Thyroid gland (tissue), 4 donors: ENCODE results near the gene CHRM5. TPM values are rescaled to one million over a fixed set of nuclear protein-coding genes. Genes with fewer than 3 reads are reported as not detected.

Experiments
- DNase-seq, 2 donors: peaks; one replicate each; pipeline ENCODE4 v3.0.0-alpha.2; 2019
- H3K27ac ChIP-seq, 3 donors: fragments of 200-600 bp; sonication (generic); 1 replicate in 2 of 3; 2 replicates in 1 of 3; pipeline ENCODE4 v1.5.1; 2016 to 2019; ENCODE audit warnings: mild to moderate bottlenecking in 1 of 3, moderate library complexity in 1 of 3
- H3K27me3 ChIP-seq: fragments of 200-600 bp; sonication (generic); one replicate; pipeline ENCODE4 v1.5.1; 2019
- H3K36me3 ChIP-seq, 2 donors: fragments of 200-600 bp; sonication (generic); one replicate each; pipeline ENCODE4 v1.5.1; 2016 to 2019
- H3K4me1 ChIP-seq, 2 donors: fragments of 200-600 bp; sonication (generic); one replicate each; pipeline ENCODE4 v1.5.1; 2017 to 2019
- H3K4me3 ChIP-seq, 3 donors: fragments of 200-600 bp; sonication (generic); replicated peaks in 1 of 3; 1 replicate in 2 of 3; 2 replicates in 1 of 3; pipeline ENCODE4 v1.5.1; 2016; ENCODE audit warnings: mild to moderate bottlenecking in 1 of 3
- H3K9me3 ChIP-seq: fragments of 200-600 bp; sonication (generic); one replicate; pipeline ENCODE4 v1.5.1; 2017
- POLR2A ChIP-seq, 2 donors: fragments of 450-650 bp; IDR thresholded peaks; one replicate each; pipeline ENCODE4 v1.6.1; 2017; ENCODE audit warnings: antibody characterized with exemption in 2 of 2, mild to moderate bottlenecking in 2 of 2, moderate library complexity in 1 of 2
- WGBS, 2 donors: methylation state at CpG; one replicate each; pipeline ENCODE4 v1.1.5; 2017; 5-methylcytosine and 5-hydroxymethylcytosine counted together
- intact Hi-C: fragments of 100-400 bp; cut with DNase I; formaldehyde crosslinking; loops from one replicate; pipeline ENCODE4 v1.15.1; 2023
- total RNA-seq, 4 donors: library from RNA; depleted of rRNA; stranded (reverse); fragments of >200 nt; gene quantifications; one replicate each; pipeline ENCODE4 v1.2.3, GENCODE V29; 2016
- TF ChIP-seq, protein P1 (sequence below), 6 experiments: fragments of 200-600 bp in 3 of 6; fragments of 450-650 bp in 3 of 6; sonication (generic) in 3 of 6; IDR thresholded peaks; one replicate each; pipeline ENCODE4 v1.5.1; 2016 to 2019; ENCODE audit warnings: antibody characterized with exemption in 6 of 6, mild to moderate bottlenecking in 2 of 6, inconsistent platforms in 1 of 6, moderate library complexity in 1 of 6

Gene CHRM5
- total RNA-seq, 4 donors from 2014 or later, result not detected

GRCh38 chr15:34054081-34054707, 85.9 kb downstream of the CHRM5 start:
- no peak overlapping the region for H3K27ac ChIP-seq
- no peaks in the 10 kb centered on the region for H3K9me3 ChIP-seq
- DNase-seq, result no peak
- WGBS, 2 donors, result 94% methylated on average over 3 of the region's 3 CpGs
- no peaks in the 10 kb centered on the region for H3K27me3 ChIP-seq
- H3K4me1 ChIP-seq, result no peaks in the 10 kb centered on the region
- no peaks in the 10 kb centered on the region for H3K36me3 ChIP-seq
- TF ChIP-seq, protein P1, sequence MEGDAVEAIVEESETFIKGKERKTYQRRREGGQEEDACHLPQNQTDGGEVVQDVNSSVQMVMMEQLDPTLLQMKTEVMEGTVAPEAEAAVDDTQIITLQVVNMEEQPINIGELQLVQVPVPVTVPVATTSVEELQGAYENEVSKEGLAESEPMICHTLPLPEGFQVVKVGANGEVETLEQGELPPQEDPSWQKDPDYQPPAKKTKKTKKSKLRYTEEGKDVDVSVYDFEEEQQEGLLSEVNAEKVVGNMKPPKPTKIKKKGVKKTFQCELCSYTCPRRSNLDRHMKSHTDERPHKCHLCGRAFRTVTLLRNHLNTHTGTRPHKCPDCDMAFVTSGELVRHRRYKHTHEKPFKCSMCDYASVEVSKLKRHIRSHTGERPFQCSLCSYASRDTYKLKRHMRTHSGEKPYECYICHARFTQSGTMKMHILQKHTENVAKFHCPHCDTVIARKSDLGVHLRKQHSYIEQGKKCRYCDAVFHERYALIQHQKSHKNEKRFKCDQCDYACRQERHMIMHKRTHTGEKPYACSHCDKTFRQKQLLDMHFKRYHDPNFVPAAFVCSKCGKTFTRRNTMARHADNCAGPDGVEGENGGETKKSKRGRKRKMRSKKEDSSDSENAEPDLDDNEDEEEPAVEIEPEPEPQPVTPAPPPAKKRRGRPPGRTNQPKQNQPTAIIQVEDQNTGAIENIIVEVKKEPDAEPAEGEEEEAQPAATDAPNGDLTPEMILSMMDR (IDR thresholded peaks at IDR 0.05), result no peak
- no peak for TF ChIP-seq POLR2A (IDR thresholded peaks at IDR 0.05)
- intact Hi-C loops, result no loop called here
- no peak overlapping the region for H3K4me3 ChIP-seq

DNA sequence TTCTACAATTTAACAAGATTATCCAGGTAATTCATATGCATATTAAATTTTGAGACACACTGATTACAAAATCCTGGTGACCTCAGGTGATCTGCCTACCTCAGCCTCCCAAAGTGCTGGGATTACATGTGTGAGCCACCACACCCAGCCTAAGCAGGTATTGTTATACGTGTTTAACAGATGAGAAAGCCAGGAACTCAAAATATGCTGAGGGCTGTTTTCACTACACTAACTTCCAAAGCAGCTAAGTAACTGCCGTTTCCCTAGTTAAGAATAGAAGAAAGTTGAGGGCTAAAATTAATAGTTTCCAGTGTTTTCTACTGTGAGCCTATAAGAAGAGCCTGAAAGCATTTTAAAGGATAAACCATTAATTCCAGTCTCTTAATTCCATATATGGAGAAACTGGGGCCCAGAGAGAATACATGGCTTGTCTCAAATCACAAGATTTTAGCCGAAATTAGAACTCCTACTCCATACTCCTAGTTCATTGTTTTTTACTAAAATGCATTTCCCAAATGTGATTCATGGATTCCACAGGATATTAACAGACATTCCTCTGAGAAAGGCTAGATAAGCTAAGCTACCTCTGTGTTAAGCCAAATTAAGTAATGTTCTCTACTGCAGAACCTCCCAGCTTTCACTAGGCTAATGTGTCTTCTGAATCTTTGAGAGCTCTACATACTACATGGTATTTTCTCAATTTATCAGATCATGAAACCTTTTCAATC, 87.7 kb downstream of the CHRM5 start:
- H3K4me1 ChIP-seq, result no peaks in the 10 kb centered on the region
- H3K27me3 ChIP-seq, result no peaks in the 10 kb centered on the region
- WGBS, 2 donors, result 70 to 71% methylated on average over 3 of the region's 3 CpGs
- H3K9me3 ChIP-seq, result no peaks in the 10 kb centered on the region
- intact Hi-C loops, result no loop called here
- DNase-seq, result no peak
- no peak for TF ChIP-seq POLR2A (IDR thresholded peaks at IDR 0.05)
- TF ChIP-seq, protein P1 (IDR thresholded peaks at IDR 0.05), result no peak
- no peaks in the 10 kb centered on the region for H3K36me3 ChIP-seq
- H3K4me3 ChIP-seq, result no peak overlapping the region
- no peak overlapping the region for H3K27ac ChIP-seq

DNA sequence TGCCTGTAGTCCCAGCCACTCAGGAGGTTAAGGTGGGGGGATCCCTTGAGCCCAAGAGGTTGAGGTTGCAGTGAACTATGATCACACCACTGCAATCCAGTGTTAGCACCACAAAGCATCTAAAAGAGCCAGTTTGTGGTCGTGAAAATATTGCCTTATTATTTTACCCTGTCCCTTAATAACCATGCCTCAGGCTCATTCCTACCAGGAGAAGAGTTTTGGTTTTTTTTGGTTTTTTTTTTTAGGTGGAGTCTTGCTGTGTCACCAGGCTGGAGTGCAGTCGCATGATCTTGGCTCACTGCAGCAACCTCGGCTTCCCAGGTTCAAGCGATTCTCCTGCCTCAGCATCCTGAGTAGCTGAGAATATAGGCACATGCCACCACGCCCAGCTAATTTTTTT, 88.6 kb downstream of the CHRM5 start:
- Histone ChIP-seq H3K9me3 (no peaks in the 10 kb centered on the region), H3K27ac (no peak overlapping the region), H3K4me3 (no peak overlapping the region), H3K4me1 (no peaks in the 10 kb centered on the region), H3K27me3 (no peaks in the 10 kb centered on the region), H3K36me3 (no peaks in the 10 kb centered on the region)
- no peak for TF ChIP-seq POLR2A (IDR thresholded peaks at IDR 0.05)
- TF ChIP-seq, protein P1 (IDR thresholded peaks at IDR 0.05), result no peak
- no peak for DNase-seq
- 81 to 95% methylated on average over 5 of the region's 5 CpGs for WGBS, 2 donors
- intact Hi-C loops, result no loop called here

DNA sequence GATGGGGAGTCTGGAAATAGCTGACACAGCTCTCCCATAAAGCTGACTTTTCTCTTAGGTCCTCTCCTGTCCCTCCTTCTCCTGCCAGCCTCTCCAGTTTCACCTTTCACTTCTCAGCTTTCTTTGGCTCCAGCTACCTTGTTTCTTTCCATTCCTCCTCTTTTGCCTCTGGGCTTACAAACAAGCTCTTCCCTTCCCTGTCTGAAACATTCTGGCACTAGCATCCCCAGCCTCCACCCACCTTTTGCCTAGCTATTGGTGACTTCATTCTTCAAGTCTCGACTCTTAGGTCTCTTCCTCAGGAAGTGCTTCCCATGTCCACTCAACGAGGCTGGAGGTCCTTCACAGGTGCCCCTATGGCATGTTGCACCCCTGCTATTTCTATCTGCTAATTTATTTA, 91.2 kb downstream of the CHRM5 start:
- Histone ChIP-seq H3K27me3 (no peaks in the 10 kb centered on the region), H3K4me3 (no peak overlapping the region), H3K9me3 (no peaks in the 10 kb centered on the region), H3K4me1 (peaks cover 0 to 6% of the 10 kb centered on the region in 2 donors), H3K36me3 (no peaks in the 10 kb centered on the region), H3K27ac (no peak overlapping the region)
- no peak for DNase-seq
- WGBS, 2 donors, result 55 to 56% methylated on average over 2 of the region's 2 CpGs
- intact Hi-C loops, result no loop called here
- TF ChIP-seq POLR2A (IDR thresholded peaks at IDR 0.05), result no peak
- TF ChIP-seq, protein P1 (IDR thresholded peaks at IDR 0.05), result no peak

GRCh38 chr15:34059946-34060345, 91.6 kb downstream of the CHRM5 start:
- H3K9me3 ChIP-seq, result no peaks in the 10 kb centered on the region
- WGBS, 2 donors, result 74 to 76% methylated on average over 3 of the region's 3 CpGs
- H3K4me1 ChIP-seq, result peaks cover 4 to 10% of the 10 kb centered on the region in 2 donors
- no peak for TF ChIP-seq POLR2A (IDR thresholded peaks at IDR 0.05)
- TF ChIP-seq, protein P1 (IDR thresholded peaks at IDR 0.05), result no peak
- DNase-seq, result no peak
- no peaks in the 10 kb centered on the region for H3K27me3 ChIP-seq
- intact Hi-C loops, result no loop called here
- no peaks in the 10 kb centered on the region for H3K36me3 ChIP-seq
- H3K4me3 ChIP-seq, result no peak overlapping the region
- no peak overlapping the region for H3K27ac ChIP-seq
